Transverse colon (tissue), 4 donors: ENCODE results near the gene CENPM. TPM values are rescaled to one million over a fixed set of nuclear protein-coding genes. Genes with fewer than 3 reads are reported as not detected.

Experiments used
- DNase-seq: peaks from one replicate; pipeline ENCODE4 v3.0.0-alpha.2; 2019
- H3K27ac ChIP-seq, 4 donors: fragments of 200-600 bp; sonication (generic); 2 replicates each; pipeline ENCODE4 v1.5.1; 2016 to 2018; ENCODE audit warnings: inconsistent platforms in 4 of 4
- H3K27me3 ChIP-seq: fragments of 200-600 bp; sonication (generic); 2 replicates; pipeline ENCODE4 v1.5.1; 2017; ENCODE audit warnings: inconsistent platforms
- H3K36me3 ChIP-seq, 4 donors: fragments of 200-600 bp; sonication (generic); 2 replicates each; pipeline ENCODE4 v1.5.1; 2017 to 2019; ENCODE audit warnings: inconsistent platforms in 4 of 4
- H3K4me1 ChIP-seq, 4 donors: fragments of 200-600 bp; sonication (generic); 2 replicates each; pipeline ENCODE4 v1.5.1; 2017 to 2020; ENCODE audit warnings: inconsistent platforms in 4 of 4
- H3K4me3 ChIP-seq, 4 donors: fragments of 200-600 bp; sonication (generic); 1 replicate in 1 of 4; 2 replicates in 3 of 4; pipeline versions ENCODE4 v1.5.1 to v1.6.1; 2017 to 2019; ENCODE audit warnings: inconsistent platforms in 4 of 4
- H3K9me3 ChIP-seq, 2 donors: fragments of 200-600 bp; sonication (generic); 2 replicates each; pipeline ENCODE4 v1.5.1; 2017 to 2019; ENCODE audit warnings: inconsistent platforms in 2 of 2
- EP300 ChIP-seq: sonication (generic); formaldehyde crosslinking; IDR thresholded peaks from one replicate; pipeline ENCODE4 v1.6.1; 2017; ENCODE audit warnings: antibody characterized with exemption, low read depth
- POLR2A ChIP-seq: fragments of 450-650 bp; IDR thresholded peaks from one replicate; pipeline ENCODE4 v1.6.1; 2016; ENCODE audit warnings: antibody characterized with exemption, mild to moderate bottlenecking, moderate library complexity
- POLR2AphosphoS5 ChIP-seq, 3 donors: sonication (generic); formaldehyde crosslinking; IDR thresholded peaks; one replicate each; pipeline ENCODE4 v1.6.1; 2016; ENCODE audit warnings: antibody characterized with exemption in 3 of 3
- WGBS, 2 donors: methylation state at CpG; one replicate each; pipeline ENCODE4 v1.1.5; 2018; ENCODE audit warnings: low coverage in 1 of 2; 5-methylcytosine and 5-hydroxymethylcytosine counted together
- in situ Hi-C, 4 donors: fragments of 200-750 bp; cut with MboI; loops; one replicate each; pipeline versions ENCODE4 v1.15.0 to v1.15.1; 2017; ENCODE audit warnings: low sequenced_read_pairs in 3 of 4, low pct_ligation_motif_present in 1 of 4, low pct_unique_long_range_greater_than_20kb in 1 of 4
- intact Hi-C: fragments of 100-400 bp; cut with DNase I; formaldehyde crosslinking; loops from one replicate; pipeline ENCODE4 v1.15.1; 2023; ENCODE audit warnings: low total_unique reads
- total RNA-seq, 4 donors: library from RNA; depleted of rRNA; stranded (reverse); fragments of >200 nt; gene quantifications; one replicate each; pipeline ENCODE4 v1.1.0, GENCODE V29; 2016
- TF ChIP-seq, protein P1 (sequence below), 5 experiments: fragments of 200-600 bp in 3 of 5; fragments of 450-650 bp in 2 of 5; sonication (generic) in 3 of 5; IDR thresholded peaks; 1 replicate in 2 of 5; 2 replicates in 3 of 5; pipeline ENCODE4 v1.5.1; 2016 to 2017; ENCODE audit warnings: antibody characterized with exemption in 5 of 5, inconsistent platforms in 3 of 5, mild to moderate bottlenecking in 2 of 5, moderate library complexity in 1 of 5

CENPM gene
- total RNA-seq, 4 donors from 2014 or later = 6.0 to 22.9 (median 11.0) TPM; not detected in 1

DNA sequence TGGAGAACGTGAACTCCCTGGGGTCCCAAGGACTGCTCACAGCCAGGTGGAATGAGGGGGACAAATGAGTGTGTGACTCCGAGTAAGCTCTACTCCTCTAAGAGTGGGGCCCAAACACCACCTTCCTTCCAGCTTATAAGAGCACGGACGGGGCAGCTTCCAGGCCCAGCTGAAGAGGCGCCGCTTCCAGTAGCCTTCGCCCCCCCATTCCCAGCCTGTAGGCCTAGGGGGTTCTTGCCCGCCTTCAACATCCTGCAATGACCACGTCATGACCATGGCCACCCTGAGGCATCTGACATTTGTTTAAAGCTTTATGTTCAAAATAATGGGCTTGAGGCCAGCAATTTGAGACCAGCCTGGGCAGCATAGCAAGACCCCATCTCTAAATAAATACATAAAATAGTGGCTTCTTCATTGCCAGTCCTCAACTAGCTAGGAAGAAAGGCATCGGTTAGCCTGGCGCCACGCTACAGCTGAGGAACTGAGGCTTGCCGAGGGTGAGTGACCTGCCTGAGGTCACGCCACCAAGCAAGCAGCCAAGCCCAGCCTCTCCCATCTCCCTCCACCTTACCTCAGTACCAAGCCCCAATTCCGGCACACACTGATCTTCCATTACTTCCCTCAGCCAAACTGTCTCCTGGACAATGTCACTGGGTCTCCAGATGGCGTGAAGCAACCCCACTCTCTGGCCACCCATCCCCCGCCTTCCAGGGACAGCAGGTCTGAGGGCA is 12.5 kb downstream of the CENPM start:
- intact Hi-C loops = no loop called here
- 92% methylated on average over 17 of the region's 17 CpGs; no CpG with 5 or more reads in 1 of the 2 donors for WGBS, 2 donors
- H3K27ac ChIP-seq = no peak overlapping the region

DNA sequence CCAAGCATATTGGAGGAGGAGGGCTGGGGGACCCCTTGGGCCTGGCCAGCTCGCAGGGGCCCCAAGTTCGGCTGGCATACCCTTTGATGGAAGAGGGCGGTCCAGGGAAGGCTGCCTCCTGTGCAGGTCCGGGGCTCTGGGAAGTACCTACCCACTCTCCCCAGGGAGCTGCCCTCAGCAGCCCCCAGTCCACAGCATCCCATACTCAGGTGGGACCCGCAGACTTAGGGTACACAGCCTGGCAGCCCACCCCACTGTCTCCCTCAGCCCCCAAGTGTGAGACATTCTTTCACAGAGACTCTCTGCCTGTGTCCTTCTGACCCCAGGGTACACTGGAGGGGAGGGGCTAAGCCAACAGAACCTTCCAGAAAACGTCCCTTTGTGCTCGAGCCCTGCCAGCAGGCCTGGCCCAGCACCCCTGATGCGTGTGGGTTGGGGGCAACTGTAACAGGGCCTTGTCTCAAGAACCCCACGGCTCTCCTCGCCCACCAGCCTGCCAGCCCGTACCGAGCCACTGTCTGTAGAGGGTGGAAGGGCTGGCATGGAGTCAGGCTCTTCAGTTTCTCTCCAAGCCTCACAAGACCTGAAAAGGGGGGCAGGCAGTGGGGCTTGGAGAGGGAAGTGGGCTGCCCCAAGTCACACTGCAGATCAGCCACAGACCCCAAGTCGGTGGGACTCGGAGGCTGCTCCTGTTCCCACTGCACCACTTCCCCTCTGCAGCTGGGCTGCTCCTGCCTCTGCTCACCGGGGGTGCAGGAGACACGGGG is 13.4 kb downstream of the CENPM start:
- in situ Hi-C loops (loop anchor here in 1 of 4 donors (25.0 kb wide), 1 partner anchor 121 kb away; the partner anchor contains the start of gene CCDC134), intact Hi-C loops (no loop called here)
- Histone ChIP-seq H3K27me3 (peaks cover under 1% of the 10 kb centered on the region), H3K36me3 (no peaks in the 10 kb centered on the region), H3K9me3 (no peaks in the 10 kb centered on the region), H3K4me3 (no peak overlapping the region), H3K27ac (no peak overlapping the region), H3K4me1 (no peaks in the 10 kb centered on the region)
- 82% methylated on average over 15 of the region's 16 CpGs; no CpG with 5 or more reads in 1 of the 2 donors for WGBS, 2 donors
- DNase-seq = no peak
- TF ChIP-seq POLR2A (no peak), EP300 (no peak), POLR2AphosphoS5 (IDR thresholded peaks at IDR 0.05) (no peak)
- TF ChIP-seq, protein P1, sequence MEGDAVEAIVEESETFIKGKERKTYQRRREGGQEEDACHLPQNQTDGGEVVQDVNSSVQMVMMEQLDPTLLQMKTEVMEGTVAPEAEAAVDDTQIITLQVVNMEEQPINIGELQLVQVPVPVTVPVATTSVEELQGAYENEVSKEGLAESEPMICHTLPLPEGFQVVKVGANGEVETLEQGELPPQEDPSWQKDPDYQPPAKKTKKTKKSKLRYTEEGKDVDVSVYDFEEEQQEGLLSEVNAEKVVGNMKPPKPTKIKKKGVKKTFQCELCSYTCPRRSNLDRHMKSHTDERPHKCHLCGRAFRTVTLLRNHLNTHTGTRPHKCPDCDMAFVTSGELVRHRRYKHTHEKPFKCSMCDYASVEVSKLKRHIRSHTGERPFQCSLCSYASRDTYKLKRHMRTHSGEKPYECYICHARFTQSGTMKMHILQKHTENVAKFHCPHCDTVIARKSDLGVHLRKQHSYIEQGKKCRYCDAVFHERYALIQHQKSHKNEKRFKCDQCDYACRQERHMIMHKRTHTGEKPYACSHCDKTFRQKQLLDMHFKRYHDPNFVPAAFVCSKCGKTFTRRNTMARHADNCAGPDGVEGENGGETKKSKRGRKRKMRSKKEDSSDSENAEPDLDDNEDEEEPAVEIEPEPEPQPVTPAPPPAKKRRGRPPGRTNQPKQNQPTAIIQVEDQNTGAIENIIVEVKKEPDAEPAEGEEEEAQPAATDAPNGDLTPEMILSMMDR (IDR thresholded peaks at IDR 0.05) = no peak

More for the DNA sequence above, 12.5 kb downstream of the CENPM start:
- peaks cover 0 to 5% (median 2%) of the 10 kb centered on the region in 4 donors for H3K4me1 ChIP-seq
- no peaks in the 10 kb centered on the region for H3K27me3 ChIP-seq
- no peaks in the 10 kb centered on the region for H3K9me3 ChIP-seq
- no peak for TF ChIP-seq POLR2AphosphoS5 (IDR thresholded peaks at IDR 0.05)
- no peak for TF ChIP-seq EP300
- TF ChIP-seq, protein P1 (IDR thresholded peaks at IDR 0.05) = no peak
- no peak for TF ChIP-seq POLR2A
- H3K4me3 ChIP-seq = no peak overlapping the region
- no peak for DNase-seq
- H3K36me3 ChIP-seq = no peaks in the 10 kb centered on the region
- in situ Hi-C loops = loop anchor here in 1 of 4 donors (25.0 kb wide), 1 partner anchor 122 kb away; the partner anchor contains the start of gene CCDC134

DNA sequence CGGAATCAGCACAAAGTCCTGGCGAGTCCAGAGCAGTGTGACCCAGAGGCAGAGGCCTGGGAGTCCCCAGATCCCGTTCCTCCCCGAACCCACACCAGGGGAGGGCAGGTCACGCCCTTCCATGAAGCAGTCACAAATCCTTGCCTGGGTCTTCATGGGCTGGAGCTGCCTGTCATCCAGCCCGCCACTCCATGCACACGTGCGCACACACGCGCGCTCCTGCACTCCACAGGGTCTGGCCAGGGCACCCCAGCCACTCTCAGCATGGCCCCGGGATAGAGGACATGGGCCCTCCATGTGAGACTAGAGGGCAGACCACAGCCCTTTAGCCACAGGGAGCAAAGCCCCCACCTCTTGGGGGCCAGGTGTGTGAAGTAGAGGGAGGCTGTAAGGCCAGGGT is 14.6 kb downstream of the CENPM start:
- DNase-seq = no peak
- no peak overlapping the region for H3K4me3 ChIP-seq
- no peaks in the 10 kb centered on the region for H3K9me3 ChIP-seq
- no peaks in the 10 kb centered on the region for H3K36me3 ChIP-seq
- peaks cover 9% of the 10 kb centered on the region for H3K27me3 ChIP-seq
- intact Hi-C loops (no loop called here), in situ Hi-C loops (loop anchor here in 1 of 4 donors (25.0 kb wide), 1 partner anchor 120 kb away; the partner anchor contains the start of gene CCDC134)
- no peak for TF ChIP-seq POLR2AphosphoS5 (IDR thresholded peaks at IDR 0.05)
- 93% methylated on average over 9 of the region's 12 CpGs; no CpG with 5 or more reads in 1 of the 2 donors for WGBS, 2 donors
- no peaks in the 10 kb centered on the region for H3K4me1 ChIP-seq
- H3K27ac ChIP-seq = no peak overlapping the region

DNA sequence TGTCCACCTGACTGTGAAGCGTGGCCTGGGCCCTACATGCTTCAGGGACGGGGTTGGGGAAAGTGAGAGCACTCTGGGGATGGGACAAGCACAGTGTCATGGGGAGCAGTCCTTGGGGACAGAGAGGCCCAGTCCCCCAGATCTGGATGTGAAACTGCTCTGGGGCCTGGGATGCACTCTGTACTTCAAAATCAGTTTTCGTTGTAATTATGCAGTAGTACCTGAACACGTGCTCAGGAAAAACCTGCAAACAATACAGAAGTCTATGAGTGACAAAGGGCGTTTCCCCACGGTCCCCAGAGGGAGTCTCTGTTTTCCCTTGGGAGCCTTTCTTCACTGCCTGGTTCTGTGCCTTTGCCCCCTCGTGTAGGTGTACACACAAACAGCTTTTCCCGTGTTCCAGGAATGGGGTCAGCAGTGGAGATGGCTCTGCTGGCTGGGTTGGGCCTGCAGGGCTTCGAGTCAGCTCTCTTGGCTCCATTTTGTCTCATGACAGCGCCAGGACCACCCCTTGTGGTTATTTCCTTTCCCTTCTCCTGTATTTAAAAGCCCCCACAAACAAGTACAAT is 15.2 kb downstream of the CENPM start:
- Histone ChIP-seq H3K9me3 (no peaks in the 10 kb centered on the region), H3K36me3 (no peaks in the 10 kb centered on the region), H3K4me3 (no peak overlapping the region), H3K27ac (no peak overlapping the region), H3K4me1 (peaks cover 0 to 2% (median under 1%) of the 10 kb centered on the region in 4 donors), H3K27me3 (peaks cover 15% of the 10 kb centered on the region)
- in situ Hi-C loops (loop anchor here in 1 of 4 donors (25.0 kb wide), 1 partner anchor 119 kb away; the partner anchor contains the start of gene CCDC134), intact Hi-C loops (no loop called here)
- no peak for DNase-seq
- WGBS, 2 donors = 69 to 100% methylated on average over 1 to 10 of the region's 10 CpGs
- TF ChIP-seq POLR2A = no peak
